Measurements from ENCODE around the gene MET. TPM values are rescaled to one million over a fixed set of nuclear protein-coding genes. Genes with fewer than 3 reads are reported as not detected.
"Not testable (repeated sequence)": the region's sequence is repeated elsewhere in the genome, so short reads cannot be mapped to it uniquely, and the experiment has no call there.

Gene MET
- total RNA-seq, 1 donor from 2014 or later = 0.68 TPM

DNA sequence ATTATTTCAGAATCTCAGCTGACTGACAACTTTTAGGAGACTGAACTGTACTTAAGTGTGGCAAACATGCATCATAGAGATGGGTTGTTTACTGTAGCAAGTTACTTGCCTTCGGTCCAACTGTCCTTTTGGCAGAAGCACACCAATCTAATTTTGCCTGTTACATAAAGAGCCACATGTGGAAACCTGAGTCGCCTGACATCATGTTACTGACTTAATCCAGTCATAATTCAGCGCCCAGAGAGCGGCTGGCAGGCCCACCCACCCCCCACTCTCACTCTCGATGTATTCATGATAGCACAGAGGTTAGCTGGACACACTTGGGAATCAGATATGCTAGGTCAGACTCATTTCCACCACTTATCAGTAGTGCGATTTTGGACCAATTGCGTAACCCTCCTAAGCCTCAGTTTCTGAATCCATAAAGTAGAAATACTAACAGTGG is 133.1 kb downstream of the MET start:
- intact Hi-C loops (cut with micrococcal nuclease) = loop anchor here (5.0 to 10.0 kb wide), 2 partner anchors 133 to 280 kb away; partner anchors contain the start of genes CAV1 and MET

DNA sequence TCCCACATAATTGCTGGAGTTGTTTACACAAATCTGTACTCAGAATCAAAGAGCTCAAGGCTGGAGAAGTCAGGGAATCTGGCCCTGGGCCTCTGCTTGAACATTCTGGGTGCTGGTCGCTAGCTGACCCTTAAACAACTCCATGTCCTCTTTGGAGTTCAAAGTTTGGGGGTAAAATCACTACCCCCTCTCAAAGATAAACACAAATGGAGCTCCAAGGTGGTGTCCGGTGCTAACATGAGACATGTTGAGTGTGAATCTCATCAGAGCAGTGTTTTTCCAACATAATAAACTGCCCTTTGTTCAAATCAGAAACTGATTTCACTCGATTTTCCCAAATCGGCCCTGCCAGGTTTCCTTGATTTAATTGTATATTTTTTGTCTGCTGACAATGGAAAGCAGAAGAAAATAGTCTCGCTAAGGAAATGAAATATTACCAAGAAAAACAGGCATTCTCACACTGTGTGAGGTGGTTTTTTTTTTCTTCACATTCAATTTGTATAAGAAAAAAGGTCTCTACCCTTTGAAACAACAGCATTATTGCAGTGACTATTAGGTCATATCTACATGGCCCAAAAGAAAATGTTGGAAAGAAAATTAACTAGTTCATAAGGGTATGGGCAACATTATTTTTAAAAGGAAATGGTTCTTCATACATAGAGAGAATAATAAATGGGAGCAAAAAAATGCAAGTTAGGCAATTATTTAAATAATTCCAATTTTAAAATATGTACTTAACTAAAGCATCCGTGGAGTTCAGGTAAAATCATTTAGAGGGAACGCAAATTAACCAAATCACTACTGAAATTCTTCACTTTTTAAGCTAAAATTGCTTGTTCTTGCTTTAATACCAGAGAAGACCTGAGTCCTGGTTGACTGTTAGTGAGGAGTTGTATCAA is 134.3 kb downstream of the MET start:
- intact Hi-C loops (cut with micrococcal nuclease) = loop anchor here (5.0 to 10.0 kb wide), 2 partner anchors 134 to 281 kb away; partner anchors contain the start of genes CAV1 and MET

GRCh38 chr7:116807011-116807560 is 135.1 kb downstream of the MET start:
- intact Hi-C loops (cut with micrococcal nuclease) = loop anchor here (5.0 to 10.0 kb wide), 2 partner anchors 135 to 282 kb away; partner anchors contain the start of genes CAV1 and MET

DNA sequence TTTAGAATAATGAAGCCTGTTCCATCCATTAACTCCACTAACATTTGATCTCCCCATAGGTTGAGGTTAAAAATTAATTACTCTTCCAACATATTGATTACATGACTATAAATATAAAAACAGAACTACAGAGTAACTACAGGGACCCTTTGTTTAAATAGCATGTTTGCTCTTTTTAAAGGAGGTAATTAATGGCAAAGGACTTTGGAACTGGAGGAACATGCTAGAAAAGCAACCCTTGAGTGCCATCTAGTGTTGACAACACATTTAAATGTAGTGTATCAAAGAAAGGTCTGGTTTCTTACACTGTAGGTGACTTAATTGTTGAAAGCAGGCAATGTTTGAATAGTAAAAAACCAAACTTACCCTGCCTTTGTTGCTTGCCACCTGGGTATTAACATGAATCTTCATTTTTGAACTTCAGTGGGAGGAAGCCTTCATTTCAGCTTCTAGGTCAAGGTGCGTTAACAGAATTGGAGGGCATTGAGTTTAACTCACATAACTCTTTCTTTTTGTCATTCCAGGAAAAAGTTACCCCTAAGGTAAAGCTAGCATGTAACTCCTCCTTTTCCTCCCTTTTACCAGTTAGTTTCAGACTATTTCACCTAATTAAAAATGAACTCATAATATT is 137.8 kb downstream of the MET start:
- intact Hi-C loops (cut with micrococcal nuclease) = loop anchor here (1.0 to 10.0 kb wide), 5 partner anchors 137 to 636 kb away; partner anchors contain the start of genes CAV1 and MET

DNA sequence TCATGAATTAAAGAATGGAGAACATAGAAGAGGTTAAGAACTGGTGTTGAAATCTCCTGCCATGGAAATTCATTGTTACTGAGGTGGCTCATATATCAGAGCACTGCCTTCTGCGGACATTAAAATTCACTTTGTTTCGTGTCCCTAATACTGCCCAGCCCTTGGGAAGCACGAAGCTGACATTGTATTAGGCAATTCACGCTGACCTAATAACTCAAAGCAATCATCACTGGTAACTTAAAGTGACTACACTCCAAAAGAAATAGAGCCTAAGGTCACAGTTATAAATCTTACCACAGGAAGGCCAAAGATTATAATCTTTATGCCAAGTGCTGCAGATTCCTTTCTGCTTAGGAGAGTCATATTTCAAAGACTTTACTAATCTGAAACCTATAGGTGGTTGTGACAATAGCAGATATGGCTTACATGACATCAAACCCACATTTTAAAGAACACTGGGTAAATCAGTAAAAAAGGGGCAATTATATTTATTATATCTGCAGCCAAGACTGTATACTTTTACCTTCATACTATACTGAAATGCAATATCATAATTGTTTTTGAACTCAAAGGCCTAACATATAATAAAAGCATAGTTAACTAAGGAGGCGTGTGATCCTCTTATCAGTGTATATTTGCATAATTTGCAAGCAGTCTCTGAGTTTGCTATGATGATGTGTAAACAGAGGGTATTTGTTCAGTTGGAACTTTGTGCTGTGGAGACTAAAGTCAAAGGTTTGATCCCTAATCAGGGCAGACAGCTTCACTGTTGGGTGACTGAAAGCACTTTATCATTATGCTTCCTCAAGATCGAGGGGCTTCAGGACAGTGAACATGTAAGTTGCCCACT is 138.5 kb downstream of the MET start:
- intact Hi-C loops (cut with micrococcal nuclease) = loop anchor here (5.0 kb wide), 1 partner anchor 553 kb away; no protein-coding TSS in a partner anchor

- intact Hi-C loops (cut with micrococcal nuclease) = loop anchor here (5.0 kb wide), 1 partner anchor 554 kb away; no protein-coding TSS in a partner anchor
These were observed 139.8 kb downstream of the MET start for GRCh38 chr7:116811768-116812167.

DNA sequence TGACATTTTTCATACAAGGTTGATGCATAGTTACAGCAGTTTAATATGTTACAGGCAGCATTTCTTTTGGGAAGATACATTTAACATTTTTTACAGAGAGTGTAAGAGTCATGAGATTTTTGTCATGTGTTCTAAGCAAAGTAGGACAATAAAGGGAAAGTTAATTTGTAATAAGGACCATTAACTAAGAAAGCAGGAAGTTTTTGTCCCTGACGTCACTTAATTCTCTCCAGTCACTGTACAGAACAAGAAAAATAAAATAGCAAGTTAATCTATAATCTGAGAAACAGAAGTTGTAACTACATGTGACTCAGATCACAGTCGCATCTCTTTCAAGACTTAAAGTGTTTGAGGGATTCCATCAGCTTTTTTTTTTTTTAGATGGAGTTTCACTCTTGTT is 140.9 kb downstream of the MET start:
- intact Hi-C loops (cut with micrococcal nuclease) = loop anchor here (5.0 kb wide), 1 partner anchor 556 kb away; no protein-coding TSS in a partner anchor

- intact Hi-C loops (cut with micrococcal nuclease) = loop anchor here (5.0 kb wide), 1 partner anchor 556 kb away; no protein-coding TSS in a partner anchor
These were observed 141.4 kb downstream of the MET start for GRCh38 chr7:116813371-116813770.

DNA sequence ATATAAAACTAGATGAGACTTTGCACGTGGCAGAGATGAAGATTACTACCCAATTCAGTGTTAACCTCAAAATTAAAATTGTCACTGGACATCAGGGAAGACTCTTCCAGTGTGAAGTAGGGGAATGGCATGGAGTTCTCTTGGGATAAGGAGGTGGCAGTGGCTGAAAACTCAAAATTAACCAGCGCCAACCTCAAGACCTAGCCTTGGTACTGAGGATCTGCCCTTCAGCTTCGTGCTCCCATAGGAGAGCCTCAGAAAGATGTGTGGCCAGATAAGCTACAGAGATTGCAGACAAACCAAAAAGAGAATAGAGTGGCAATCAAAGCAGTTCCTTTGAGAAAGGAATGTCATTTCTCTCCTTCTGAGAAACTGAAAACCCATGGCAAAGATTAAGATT is 143.0 kb downstream of the MET start:
- intact Hi-C loops (cut with micrococcal nuclease) = no loop called here

DNA sequence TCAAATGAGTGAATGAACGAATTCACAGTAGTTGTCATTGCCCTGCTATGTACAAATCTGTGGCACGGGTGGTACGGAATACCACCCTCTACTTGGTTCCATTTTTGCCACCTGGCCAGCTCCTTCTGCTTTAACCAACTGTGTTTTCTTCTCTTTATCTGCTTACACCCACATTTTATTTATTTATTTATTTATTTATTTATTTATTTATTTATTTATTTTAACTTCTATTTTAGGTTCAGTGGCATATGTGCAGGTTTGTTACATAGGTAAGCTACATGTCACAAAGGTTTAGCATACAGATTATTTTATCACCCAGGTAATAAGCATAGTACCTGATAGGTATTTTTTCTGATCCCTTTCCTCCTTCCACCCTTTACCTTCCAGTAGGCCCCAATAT is 148.2 kb downstream of the MET start:
- intact Hi-C loops (cut with micrococcal nuclease) = no loop called here

DNA sequence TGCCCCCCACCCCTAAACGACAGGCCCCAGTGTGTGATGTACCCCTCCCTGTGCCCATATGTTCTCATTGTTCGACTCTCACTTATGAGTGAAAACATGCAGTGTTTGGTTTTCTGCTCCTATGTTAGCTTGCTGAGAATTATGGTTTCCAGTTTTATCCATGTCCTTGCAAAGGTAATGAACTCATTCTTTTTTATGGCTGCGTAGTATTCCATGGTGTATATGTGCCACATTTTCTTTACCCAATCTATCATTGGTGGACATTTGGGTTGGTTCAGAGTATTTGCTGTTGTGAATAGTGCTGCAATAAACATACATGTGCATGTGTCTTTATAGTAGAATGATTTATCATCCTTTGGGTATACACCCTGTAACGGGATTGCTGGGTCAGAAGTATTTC is 149.7 kb downstream of the MET start:
- intact Hi-C loops (cut with micrococcal nuclease) = not testable (repeated sequence)

GRCh38 chr7:116824449-116824848 is 152.5 kb downstream of the MET start:
- intact Hi-C loops (cut with micrococcal nuclease) = no loop called here

GRCh38 chr7:116828281-116828680 is 156.3 kb downstream of the MET start:
- intact Hi-C loops (cut with micrococcal nuclease) = no loop called here

- intact Hi-C loops (cut with micrococcal nuclease) = no loop called here
These were observed 157.0 kb downstream of the MET start for GRCh38 chr7:116829041-116829440.

GRCh38 chr7:116829493-116829892 is 157.5 kb downstream of the MET start:
- intact Hi-C loops (cut with micrococcal nuclease) = no loop called here

GRCh38 chr7:116832692-116833091 is 160.7 kb downstream of the MET start:
- intact Hi-C loops (cut with micrococcal nuclease) = no loop called here

GRCh38 chr7:116834815-116835504 is 163.0 kb downstream of the MET start:
- intact Hi-C loops (cut with micrococcal nuclease) = no loop called here

DNA sequence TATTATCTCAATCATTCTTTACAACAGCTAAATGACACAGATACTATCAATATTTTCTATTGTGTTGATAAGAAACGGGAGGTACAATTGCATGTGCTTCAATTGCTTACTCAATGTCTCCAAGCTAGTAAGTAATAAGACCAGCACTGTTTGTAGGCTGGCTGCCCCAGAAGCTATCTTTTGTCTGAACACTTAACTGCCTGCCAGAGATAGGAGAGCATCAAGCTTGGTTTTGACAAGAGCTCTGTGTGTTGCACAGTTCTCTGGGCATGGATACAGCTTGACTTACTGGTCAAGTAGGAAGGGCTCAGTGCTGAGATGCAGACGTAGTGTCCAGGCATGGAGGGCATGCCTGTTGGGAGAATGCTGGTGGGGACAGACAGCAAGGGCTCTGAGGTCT is 164.1 kb downstream of the MET start:
- intact Hi-C loops (cut with micrococcal nuclease) = no loop called here

- intact Hi-C loops (cut with micrococcal nuclease) = no loop called here
These were observed 164.9 kb downstream of the MET start for GRCh38 chr7:116836911-116837310.

DNA sequence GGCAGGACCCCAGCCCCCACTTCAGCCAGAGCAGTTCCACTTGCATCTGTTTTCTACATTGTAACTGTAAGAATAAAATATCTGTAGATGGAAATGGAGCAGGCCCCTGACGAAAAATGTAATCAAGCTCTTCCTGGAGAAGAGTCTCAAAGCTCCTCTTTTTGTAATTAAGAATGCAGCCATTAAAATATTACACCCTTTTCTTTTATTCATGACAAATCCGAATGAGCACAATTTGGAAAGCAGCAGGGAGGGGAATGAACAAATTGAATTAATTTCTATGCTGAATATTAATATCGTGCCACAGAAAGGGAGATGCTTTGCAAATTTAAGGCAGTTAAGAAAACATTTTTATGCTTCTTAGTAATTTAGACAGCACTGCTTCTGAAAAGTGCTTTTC is 165.6 kb downstream of the MET start:
- intact Hi-C loops (cut with micrococcal nuclease) = no loop called here
